HCT116 (cell line): ENCODE results near the gene BCL11B.

Experiments used
- CBX3 ChIP-seq: IDR thresholded peaks from 2 replicates; pipeline ENCODE4 v1.6.1; 2012; ENCODE audit warnings: low read depth
- CTCF ChIP-seq, 3 experiments: fragments of 200-600 bp in 1 of 3; sonication (generic) in 1 of 3; IDR thresholded peaks in 2 of 3; conservative IDR thresholded peaks in 1 of 3; 2 replicates each; pipeline ENCODE4 v1.5.1; 2012 to 2017; ENCODE audit warnings: low read depth in 2 of 3, low read length in 2 of 3, antibody characterized with exemption in 1 of 3, borderline replicate concordance in 1 of 3, control low read depth in 1 of 3, mild to moderate bottlenecking in 1 of 3, mixed read lengths in 1 of 3, mixed run types in 1 of 3, moderate library complexity in 1 of 3; ENCODE audit not compliant: insufficient read depth in 1 of 3
- EGR1 ChIP-seq: IDR thresholded peaks from 2 replicates; pipeline ENCODE4 v1.6.1; 2012; ENCODE audit warnings: low read depth
- EZH2 ChIP-seq: fragments of 200-600 bp; sonication (generic); IDR thresholded peaks from 2 replicates; pipeline ENCODE4 v1.6.1; 2017; ENCODE audit warnings: antibody characterized with exemption, mixed run types
- EZH2phosphoT487 ChIP-seq: fragments of 200-600 bp; IDR thresholded peaks from 2 replicates; pipeline ENCODE4 v1.6.1; 2018; ENCODE audit warnings: antibody characterized with exemption, borderline replicate concordance
- FOSL1 ChIP-seq: IDR thresholded peaks from 2 replicates; pipeline ENCODE4 v1.6.1; 2012; ENCODE audit warnings: low read depth
- MAX ChIP-seq: IDR thresholded peaks from 2 replicates; pipeline ENCODE4 v1.6.1; 2012
- POLR2A ChIP-seq: IDR thresholded peaks from 2 replicates; pipeline ENCODE4 v1.7.0; 2011; ENCODE audit warnings: borderline replicate concordance; ENCODE audit not compliant: insufficient read depth, insufficient read length; ENCODE audit errors: extremely low read depth
- POLR2AphosphoS5 ChIP-seq: IDR thresholded peaks from 2 replicates; pipeline ENCODE4 v1.6.1; 2011; ENCODE audit warnings: mild to moderate bottlenecking, low read depth, low read length, moderate library complexity
- REST ChIP-seq: IDR thresholded peaks from 2 replicates; pipeline ENCODE4 v1.6.1; 2012; ENCODE audit warnings: low read depth
- SIN3A ChIP-seq: IDR thresholded peaks from 2 replicates; pipeline ENCODE4 v1.6.1; 2012; ENCODE audit warnings: low read depth
- SRF ChIP-seq: IDR thresholded peaks from 2 replicates; pipeline ENCODE4 v1.6.1; 2012; ENCODE audit warnings: low read depth
- ZBTB33 ChIP-seq: IDR thresholded peaks from 2 replicates; pipeline ENCODE4 v1.6.1; 2011; ENCODE audit warnings: mild to moderate bottlenecking, low read length, moderate library complexity; ENCODE audit not compliant: insufficient replicate concordance; ENCODE audit errors: extremely low read depth
- ZNF274 ChIP-seq: fragments of 200-500 bp; sonication (Bioruptor generic); IDR thresholded peaks from 2 replicates; pipeline ENCODE4 v1.6.1; 2014; ENCODE audit warnings: mild to moderate bottlenecking, low read depth, low read length, inconsistent platforms

GRCh38 chr14:99225436-99226203, 46.4 kb downstream of the BCL11B start:
- TF ChIP-seq CTCF (IDR thresholded peaks at IDR 0.05 in 2 of 3, conservative IDR thresholded peaks at IDR 0.05 in 1 of 3; ENCODE audit: borderline replicate concordance in 1 of 3, insufficient read depth in 1 of 3, low read depth in 2 of 3, low read length in 2 of 3): no peak
- no peak for TF ChIP-seq POLR2A
- no peak for TF ChIP-seq SIN3A
- no peak for TF ChIP-seq EZH2
- no peak for TF ChIP-seq EGR1
- TF ChIP-seq EZH2phosphoT487: no peak
- TF ChIP-seq ZBTB33: no peak
- no peak for TF ChIP-seq CBX3
- no peak for TF ChIP-seq REST
- TF ChIP-seq MAX: no peak
- no peak for TF ChIP-seq SRF
- TF ChIP-seq ZNF274: no peak
- TF ChIP-seq POLR2AphosphoS5: no peak
- TF ChIP-seq FOSL1: no peak
